ENCODE data around the gene TTLL5.

The TTLL5 gene

DNA sequence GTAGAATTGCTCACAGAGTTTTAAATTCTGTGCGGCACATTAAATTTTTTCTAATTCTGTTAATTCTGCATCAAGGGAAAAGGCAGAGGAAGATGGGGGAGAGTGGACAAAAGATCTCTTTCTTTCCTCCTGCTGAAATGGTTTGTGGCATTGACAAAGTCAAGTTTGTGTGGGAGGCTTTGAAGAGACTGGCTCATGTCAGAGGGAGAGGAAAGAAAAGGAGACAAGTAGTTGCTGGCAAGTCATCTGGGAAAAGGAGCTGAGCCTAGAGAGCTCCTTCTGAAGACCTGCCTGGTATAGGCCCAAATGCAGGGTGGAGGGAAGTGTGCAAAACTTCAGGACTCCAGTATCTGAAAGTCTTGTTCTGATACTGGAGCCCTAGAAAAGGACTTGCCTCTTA lies 36.3 kb downstream of the TTLL5 start:
- DNase-seq: no peak
- Histone ChIP-seq H3K36me3 (replicated peaks) (peaks cover 3% of the 10 kb centered on the region), H3K27ac (no peak overlapping the region), H3K27me3 (replicated peaks) (no peaks in the 10 kb centered on the region), H3K4me3 (ENCODE audit: low read depth, low read length) (no peak overlapping the region)
- in situ Hi-C loops (cut with HindIII; ENCODE audit: low pct_ligation_motif_present, low sequenced_read_pairs): no loop called here
- no peak for TF ChIP-seq CTCF (IDR thresholded peaks at IDR 0.05; ENCODE audit: low read depth, low read length, missing control alignments)

DNA sequence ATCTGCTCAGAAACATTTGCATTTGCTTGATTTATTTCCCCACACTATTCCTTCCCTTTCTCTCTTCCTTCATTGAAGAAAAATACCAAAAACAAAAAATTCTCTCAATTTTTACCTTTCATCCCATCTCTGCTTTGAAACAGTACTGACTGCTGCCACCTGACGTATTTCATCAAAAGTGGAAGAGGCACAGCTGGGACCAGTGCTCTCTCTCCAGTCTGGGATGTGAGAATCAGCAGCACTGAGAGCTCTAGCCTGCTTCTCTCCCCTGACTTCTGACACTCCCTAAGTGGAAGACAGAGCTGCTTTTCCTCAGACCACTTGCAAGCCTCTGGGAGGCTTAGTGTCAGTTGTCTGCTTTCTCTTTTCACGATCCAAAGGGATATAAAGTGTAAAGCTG lies 36.9 kb downstream of the TTLL5 start:
- Histone ChIP-seq H3K4me3 (ENCODE audit: low read depth, low read length) (no peak overlapping the region), H3K27ac (no peak overlapping the region), H3K27me3 (replicated peaks) (no peaks in the 10 kb centered on the region), H3K36me3 (replicated peaks) (peaks cover 3% of the 10 kb centered on the region)
- no peak for TF ChIP-seq CTCF (IDR thresholded peaks at IDR 0.05; ENCODE audit: low read depth, low read length, missing control alignments)
- no peak for DNase-seq
- in situ Hi-C loops (cut with HindIII; ENCODE audit: low pct_ligation_motif_present, low sequenced_read_pairs): no loop called here

DNA sequence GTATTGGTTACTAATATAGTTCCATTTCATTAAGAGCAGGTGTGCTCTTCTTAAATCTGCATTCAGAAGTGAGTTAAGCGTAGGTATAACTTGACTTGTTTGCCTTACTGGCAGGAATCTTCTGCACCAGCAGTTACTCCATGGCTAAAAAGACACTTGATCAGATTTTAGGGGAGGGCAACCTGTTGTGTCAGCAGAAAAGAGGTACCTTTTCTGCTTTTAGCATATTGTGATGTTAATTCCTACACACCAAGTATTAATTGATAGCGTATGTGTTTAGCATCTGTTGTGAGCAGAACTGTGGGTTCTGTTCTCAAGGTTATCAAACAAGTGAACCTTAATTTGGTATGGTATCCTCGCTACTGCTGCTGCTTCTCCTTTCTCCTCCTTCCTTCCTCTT lies 38.3 kb downstream of the TTLL5 start:
- H3K27me3 ChIP-seq (replicated peaks): no peaks in the 10 kb centered on the region
- no peak overlapping the region for H3K27ac ChIP-seq
- in situ Hi-C loops (cut with HindIII; ENCODE audit: low pct_ligation_motif_present, low sequenced_read_pairs): no loop called here
- TF ChIP-seq CTCF (IDR thresholded peaks at IDR 0.05; ENCODE audit: low read depth, low read length, missing control alignments): no peak
- no peak for DNase-seq
- H3K36me3 ChIP-seq (replicated peaks): peaks cover 2% of the 10 kb centered on the region
- no peak overlapping the region for H3K4me3 ChIP-seq (ENCODE audit: low read depth, low read length)

- Histone ChIP-seq H3K4me3 (ENCODE audit: low read depth, low read length) (no peak overlapping the region), H3K27ac (no peak overlapping the region), H3K36me3 (replicated peaks) (no peaks in the 10 kb centered on the region), H3K27me3 (replicated peaks) (no peaks in the 10 kb centered on the region)
- in situ Hi-C loops (cut with HindIII; ENCODE audit: low pct_ligation_motif_present, low sequenced_read_pairs): loop anchor here (25.0 kb wide), 1 partner anchor 262 kb away; no protein-coding TSS in a partner anchor
- DNase-seq: no peak
- no peak for TF ChIP-seq CTCF (IDR thresholded peaks at IDR 0.05; ENCODE audit: low read depth, low read length, missing control alignments)
These were observed 39.2 kb downstream of the TTLL5 start for GRCh38 chr14:75700295-75700694.

DNA sequence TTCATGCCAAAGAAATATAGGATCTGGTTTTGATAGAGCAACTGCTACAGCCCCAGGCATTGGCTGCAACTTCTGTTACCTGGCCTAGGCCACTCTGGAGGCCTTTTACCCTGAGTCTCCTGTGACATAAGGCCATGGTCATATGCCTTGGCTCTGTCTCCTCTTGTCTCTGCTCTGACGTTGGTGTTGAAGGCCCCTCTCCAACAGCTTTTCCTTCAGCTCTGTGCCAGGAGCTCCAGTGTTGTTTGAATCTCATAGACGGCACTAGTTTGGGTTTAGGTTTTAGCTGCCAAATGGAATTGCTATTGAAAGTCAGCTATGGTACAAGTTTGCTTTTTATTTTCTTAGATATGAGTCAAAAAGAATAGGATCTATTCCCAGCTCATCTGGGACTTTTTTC lies 41.1 kb downstream of the TTLL5 start:
- TF ChIP-seq CTCF (IDR thresholded peaks at IDR 0.05; ENCODE audit: low read depth, low read length, missing control alignments): no peak
- in situ Hi-C loops (cut with HindIII; ENCODE audit: low pct_ligation_motif_present, low sequenced_read_pairs): loop anchor here (25.0 kb wide), 1 partner anchor 260 kb away; no protein-coding TSS in a partner anchor
- no peak for DNase-seq
- Histone ChIP-seq H3K27ac (no peak overlapping the region), H3K4me3 (ENCODE audit: low read depth, low read length) (no peak overlapping the region), H3K27me3 (replicated peaks) (no peaks in the 10 kb centered on the region), H3K36me3 (replicated peaks) (no peaks in the 10 kb centered on the region)

DNA sequence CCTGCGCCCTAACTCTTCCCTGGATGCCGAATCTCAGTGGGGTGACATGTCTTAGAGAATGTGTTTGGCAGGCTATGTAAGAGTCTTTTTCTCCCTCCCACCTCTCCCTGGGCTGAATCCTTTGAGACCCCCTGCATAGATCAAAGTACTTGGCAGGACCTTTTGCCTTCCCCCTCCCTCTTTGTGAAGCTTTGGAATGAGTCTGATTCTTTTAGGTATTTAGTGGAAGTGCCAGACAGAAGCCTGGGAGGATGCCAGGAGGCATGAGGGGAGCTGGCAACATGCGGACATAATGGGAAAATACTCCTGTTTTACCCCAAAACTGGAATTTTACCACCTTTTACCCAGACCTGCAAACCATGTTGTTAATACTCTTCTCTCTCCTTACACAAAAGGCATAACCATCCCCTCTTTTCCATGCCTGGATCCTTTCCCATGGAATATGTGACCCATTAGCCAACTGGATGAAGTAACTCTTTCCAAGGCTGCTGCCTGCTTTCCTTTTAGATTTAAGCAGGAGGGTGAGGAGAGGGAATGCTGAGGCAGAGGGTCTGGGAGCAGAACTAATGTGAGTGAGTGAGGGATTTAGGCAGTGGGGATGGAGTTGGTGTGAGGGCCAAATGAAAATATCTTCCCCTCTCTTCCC lies 41.7 kb downstream of the TTLL5 start:
- TF ChIP-seq CTCF (IDR thresholded peaks at IDR 0.05; ENCODE audit: low read depth, low read length, missing control alignments): no peak
- Histone ChIP-seq H3K4me3 (ENCODE audit: low read depth, low read length) (no peak overlapping the region), H3K36me3 (replicated peaks) (no peaks in the 10 kb centered on the region), H3K27ac (no peak overlapping the region), H3K27me3 (replicated peaks) (no peaks in the 10 kb centered on the region)
- in situ Hi-C loops (cut with HindIII; ENCODE audit: low pct_ligation_motif_present, low sequenced_read_pairs): loop anchor here (25.0 kb wide), 1 partner anchor 260 kb away; no protein-coding TSS in a partner anchor
- DNase-seq: no peak

All from brain microvascular endothelial cell (primary cell).